Uterus (tissue), 4 donors: ENCODE results near the gene RFXAP. TPM values are rescaled to one million over a fixed set of nuclear protein-coding genes. Genes with fewer than 3 reads are reported as not detected.

Experiments
- DNase-seq, 2 donors: peaks; one replicate each; pipeline ENCODE4 v3.0.0-alpha.2; 2019 to 2020
- H3K27ac ChIP-seq, 2 donors: fragments of 200-600 bp; sonication (generic); 1 replicate in 1 of 2; 2 replicates in 1 of 2; pipeline ENCODE4 v1.5.1; 2016 to 2018
- H3K27me3 ChIP-seq, 2 donors: fragments of 200-600 bp; sonication (generic); one replicate each; pipeline ENCODE4 v1.5.1; 2018 to 2019; ENCODE audit warnings: control low read depth in 1 of 2
- H3K36me3 ChIP-seq, 2 donors: fragments of 200-600 bp; sonication (generic); one replicate each; pipeline ENCODE4 v1.5.1; 2019; ENCODE audit warnings: control low read depth in 1 of 2
- H3K4me1 ChIP-seq, 2 donors: fragments of 200-600 bp; sonication (generic); one replicate each; pipeline ENCODE4 v1.5.1; 2018 to 2019; ENCODE audit warnings: control low read depth in 1 of 2
- H3K4me3 ChIP-seq, 2 donors: fragments of 200-600 bp; sonication (generic); 1 replicate in 1 of 2; 2 replicates in 1 of 2; pipeline ENCODE4 v1.5.1; 2018 to 2019; ENCODE audit warnings: mild to moderate bottlenecking in 1 of 2
- H3K9me3 ChIP-seq, 2 donors: fragments of 200-600 bp; sonication (generic); one replicate each; pipeline ENCODE4 v1.5.1; 2019; ENCODE audit warnings: control low read depth in 1 of 2
- CTCF ChIP-seq, 4 experiments: fragments of 200-600 bp in 2 of 4; fragments of 450-650 bp in 2 of 4; sonication (generic) in 2 of 4; IDR thresholded peaks; one replicate each; pipeline ENCODE4 v1.5.1; 2016 to 2019; ENCODE audit warnings: antibody characterized with exemption in 4 of 4, mild to moderate bottlenecking in 2 of 4, moderate library complexity in 1 of 4
- POLR2A ChIP-seq, 2 donors: fragments of 450-650 bp; IDR thresholded peaks; one replicate each; pipeline ENCODE4 v1.6.1; 2016; ENCODE audit warnings: antibody characterized with exemption in 2 of 2, mild to moderate bottlenecking in 1 of 2, moderate library complexity in 1 of 2
- intact Hi-C: fragments of 100-400 bp; cut with DNase I; formaldehyde crosslinking; loops from one replicate; pipeline ENCODE4 v1.15.1; 2023; ENCODE audit warnings: low total_unique reads
- total RNA-seq, 4 donors: library from RNA; depleted of rRNA in 3 of 4; stranded (reverse); fragments of >200 nt in 3 of 4; gene quantifications; one replicate each; pipeline versions ENCODE4 v1.1.0 to v1.2.4, GENCODE V29; 2014 to 2023
- donor health status: DM: yes; HTN: yes; CAD: no.

RFXAP gene
- total RNA-seq, 4 donors from 2014 or later: 5.4 to 15.6 (median 12.0) TPM

GRCh38 chr13:36796052-36796451 lies 23.0 kb upstream of the RFXAP start:
- H3K27me3 ChIP-seq: no peaks in the 10 kb centered on the region
- intact Hi-C loops: no loop called here
- H3K4me1 ChIP-seq: no peaks in the 10 kb centered on the region
- H3K9me3 ChIP-seq: no peaks in the 10 kb centered on the region
- H3K4me3 ChIP-seq: no peak overlapping the region
- H3K36me3 ChIP-seq: no peaks in the 10 kb centered on the region
- DNase-seq: no peak
- TF ChIP-seq POLR2A (IDR thresholded peaks at IDR 0.05) (no peak), CTCF (IDR thresholded peaks at IDR 0.05) (no peak)
- H3K27ac ChIP-seq: no peak overlapping the region

GRCh38 chr13:36801035-36801434 lies 18.0 kb upstream of the RFXAP start:
- Histone ChIP-seq H3K9me3 (no peaks in the 10 kb centered on the region), H3K27me3 (no peaks in the 10 kb centered on the region), H3K4me1 (no peaks in the 10 kb centered on the region), H3K36me3 (no peaks in the 10 kb centered on the region), H3K4me3 (no peak overlapping the region), H3K27ac (no peak overlapping the region)
- TF ChIP-seq POLR2A (IDR thresholded peaks at IDR 0.05) (no peak), CTCF (IDR thresholded peaks at IDR 0.05) (no peak)
- DNase-seq: no peak
- intact Hi-C loops: no loop called here

- H3K27me3 ChIP-seq: no peaks in the 10 kb centered on the region
- TF ChIP-seq CTCF (IDR thresholded peaks at IDR 0.05) (no peak), POLR2A (IDR thresholded peaks at IDR 0.05) (no peak)
- H3K36me3 ChIP-seq: no peaks in the 10 kb centered on the region
- no peak for DNase-seq
- no peaks in the 10 kb centered on the region for H3K4me1 ChIP-seq
- no peaks in the 10 kb centered on the region for H3K9me3 ChIP-seq
- no peak overlapping the region for H3K27ac ChIP-seq
- intact Hi-C loops: no loop called here
- no peak overlapping the region for H3K4me3 ChIP-seq
These were observed 14.4 kb upstream of the RFXAP start for GRCh38 chr13:36804588-36804987.

GRCh38 chr13:36806102-36806501 lies 12.9 kb upstream of the RFXAP start:
- Histone ChIP-seq H3K27me3 (no peaks in the 10 kb centered on the region), H3K36me3 (no peaks in the 10 kb centered on the region), H3K9me3 (no peaks in the 10 kb centered on the region), H3K4me3 (no peak overlapping the region), H3K4me1 (no peaks in the 10 kb centered on the region), H3K27ac (no peak overlapping the region)
- TF ChIP-seq CTCF (IDR thresholded peaks at IDR 0.05): no peak
- TF ChIP-seq POLR2A (IDR thresholded peaks at IDR 0.05): no peak
- intact Hi-C loops: no loop called here
- DNase-seq: no peak

- H3K4me3 ChIP-seq: no peak overlapping the region
- no peak overlapping the region for H3K27ac ChIP-seq
- intact Hi-C loops: no loop called here
- no peak for DNase-seq
- no peaks in the 10 kb centered on the region for H3K4me1 ChIP-seq
- H3K27me3 ChIP-seq: no peaks in the 10 kb centered on the region
- TF ChIP-seq POLR2A (IDR thresholded peaks at IDR 0.05): no peak
- TF ChIP-seq CTCF (IDR thresholded peaks at IDR 0.05): no peak
- no peaks in the 10 kb centered on the region for H3K9me3 ChIP-seq
- no peaks in the 10 kb centered on the region for H3K36me3 ChIP-seq
These were observed 11.4 kb upstream of the RFXAP start for GRCh38 chr13:36807616-36808015.
